Left cardiac atrium (tissue), 4 donors: ENCODE data around the gene SLC2A1. TPM values are rescaled to one million over a fixed set of nuclear protein-coding genes. Genes with fewer than 3 reads are reported as not detected.

Experiments
- ATAC-seq, 2 donors: fragments of 200-7000 bp; cut with Tn5 transposase; one replicate each; pipeline ENCODE4 v1.9.1; 2020; ENCODE audit warnings: mild to moderate bottlenecking in 2 of 2, moderate library complexity in 2 of 2
- DNase-seq: peaks from one replicate; pipeline ENCODE4 v3.0.0-alpha.2; 2020
- intact Hi-C, 2 donors: fragments of 100-400 bp; cut with DNase I; formaldehyde crosslinking; loops; one replicate each; pipeline versions ENCODE4 v1.14.1 to v1.15.1; 2022 to 2023
- total RNA-seq, 2 donors: library from RNA; stranded (reverse); fragmentation: NEBNext Ultra II Directional; extraction: Animal tissue kit (Norgen Biotek cat#: 25700); gene quantifications; one replicate each; pipeline ENCODE4 v1.2.1, GENCODE V29; 2021
- donor health status: DM: no; HTN: yes; CAD: no.
- donor health status: DM: no; HTN: yes; CAD: no; lungs with severe emphysema.
- donor health status: DM: yes; HTN: yes; CAD: no.
- donor health status: Dilated cardiomyopathy.

Gene SLC2A1
- total RNA-seq, 2 donors from 2014 or later, result 10.9 to 12.9 TPM

GRCh38 chr1:42981871-42982270, 23.2 kb upstream of the SLC2A1 start:
- ATAC-seq (no peak), DNase-seq (no peak)
- intact Hi-C loops, result no loop called here

- no peak for DNase-seq
- no peak for ATAC-seq
- intact Hi-C loops, result no loop called here
These were observed 22.7 kb upstream of the SLC2A1 start for GRCh38 chr1:42981255-42981805.

- ATAC-seq, result no peak
- intact Hi-C loops, result no loop called here
- DNase-seq, result no peak
These were observed 21.5 kb upstream of the SLC2A1 start for GRCh38 chr1:42979896-42980800.

- ATAC-seq (no peak), DNase-seq (no peak)
- intact Hi-C loops, result no loop called here
These were observed 20.4 kb upstream of the SLC2A1 start for GRCh38 chr1:42979036-42979430.

- DNase-seq, result no peak
- intact Hi-C loops, result no loop called here
- ATAC-seq, result no peak
These were observed 19.8 kb upstream of the SLC2A1 start for GRCh38 chr1:42978317-42979035.

GRCh38 chr1:42977653-42978052, 19.0 kb upstream of the SLC2A1 start:
- DNase-seq (no peak), ATAC-seq (no peak)
- intact Hi-C loops, result no loop called here

- intact Hi-C loops, result no loop called here
- DNase-seq (no peak), ATAC-seq (no peak)
These were observed 17.0 kb upstream of the SLC2A1 start for GRCh38 chr1:42975561-42976225.

GRCh38 chr1:42974767-42975437, 16.2 kb upstream of the SLC2A1 start:
- no peak for DNase-seq
- intact Hi-C loops, result no loop called here

GRCh38 chr1:42973799-42974198, 15.1 kb upstream of the SLC2A1 start:
- DNase-seq (no peak), ATAC-seq (no peak)
- intact Hi-C loops, result no loop called here

More at GRCh38 chr1:42974767-42975437, 16.2 kb upstream of the SLC2A1 start:
- no peak for ATAC-seq

- intact Hi-C loops, result no loop called here
- ATAC-seq, result peak; percentile 15 to 76
- DNase-seq, result no peak
These were observed 14.6 kb upstream of the SLC2A1 start for GRCh38 chr1:42973286-42973685.

- ATAC-seq, result peak in 1 of 2 donors; percentile 33
- intact Hi-C loops, result no loop called here
- DNase-seq, result no peak
These were observed 13.2 kb upstream of the SLC2A1 start for GRCh38 chr1:42971841-42972291.

- ATAC-seq (no peak), DNase-seq (no peak)
- intact Hi-C loops, result no loop called here
These were observed 11.5 kb upstream of the SLC2A1 start for GRCh38 chr1:42970143-42970542.

GRCh38 chr1:42968654-42969053, 10.0 kb upstream of the SLC2A1 start:
- intact Hi-C loops, result no loop called here
- DNase-seq, result no peak
- no peak for ATAC-seq

- intact Hi-C loops, result no loop called here
- DNase-seq, result no peak
- peak in 1 of 2 donors; percentile 65 for ATAC-seq
These were observed 8.3 kb upstream of the SLC2A1 start for GRCh38 chr1:42966688-42967612.

GRCh38 chr1:42965378-42965777, 6.7 kb upstream of the SLC2A1 start:
- ATAC-seq (no peak), DNase-seq (no peak)
- intact Hi-C loops, result no loop called here

- DNase-seq (no peak), ATAC-seq (no peak)
- intact Hi-C loops, result no loop called here
These were observed 5.6 kb upstream of the SLC2A1 start for GRCh38 chr1:42964044-42964812.

GRCh38 chr1:42963378-42964043, 4.8 kb upstream of the SLC2A1 start:
- no peak for DNase-seq
- no peak for ATAC-seq
- intact Hi-C loops, result no loop called here
